HG02938 (cell line): ENCODE data around the gene MRO.

ENCODE experiments used
- ATAC-seq: cut with Tn5 transposase; IDR thresholded peaks from one replicate; pipeline ENCODE4 v1.9.1; 2021; ENCODE audit warnings: mild to moderate bottlenecking, moderate library complexity; ENCODE audit not compliant: unreplicated experiment

The MRO gene

GRCh38 chr18:50748243-50749229 is 71.3 kb downstream of the MRO start:
- no peak for ATAC-seq

- ATAC-seq, result no peak
Measured at GRCh38 chr18:50747849-50748242, 72.0 kb downstream of the MRO start.

GRCh38 chr18:50745945-50746344 is 73.9 kb downstream of the MRO start:
- no peak for ATAC-seq
